PFSK-1 (cell line): ENCODE data around the gene SETX.

Experiments
- FOXP2 ChIP-seq: optimal IDR thresholded peaks from 2 replicates; pipeline ENCODE3; 2011; ENCODE audit warnings: borderline replicate concordance, control low read depth, inconsistent platforms; ENCODE audit not compliant: insufficient read depth; ENCODE audit errors: extremely low read length, extremely low read depth
- POLR2AphosphoS5 ChIP-seq: IDR thresholded peaks from 2 replicates; pipeline ENCODE4 v1.6.1; 2012; ENCODE audit warnings: low read depth, mild to moderate bottlenecking, control low read depth, low read length, moderate library complexity
- REST ChIP-seq, 2 experiments: IDR thresholded peaks; 2 replicates each; pipeline versions ENCODE4 v1.6.1 to v1.8.0; 2011 to 2012; ENCODE audit warnings: low read depth in 2 of 2, low read length in 2 of 2, control low read depth in 1 of 2, inconsistent platforms in 1 of 2, mild to moderate bottlenecking in 1 of 2, moderate library complexity in 1 of 2; ENCODE audit not compliant: insufficient read depth in 1 of 2
- SIN3A ChIP-seq: IDR thresholded peaks from 2 replicates; pipeline ENCODE4 v1.6.1; 2012; ENCODE audit warnings: mild to moderate bottlenecking, low read length, moderate library complexity, borderline replicate concordance; ENCODE audit not compliant: insufficient read depth
- TAF1 ChIP-seq: IDR thresholded peaks from 2 replicates; pipeline ENCODE4 v1.6.1; 2012; ENCODE audit warnings: low read length, control low read depth, borderline replicate concordance; ENCODE audit not compliant: insufficient read depth

The SETX gene

GRCh38 chr9:132288361-132288760, 66.4 kb downstream of the SETX start:
- no peak for TF ChIP-seq FOXP2

- TF ChIP-seq REST (IDR thresholded peaks at IDR 0.05; ENCODE audit: insufficient read depth in 1 of 2, low read depth in 2 of 2, low read length in 2 of 2) (no peak), TAF1 (no peak), SIN3A (no peak), POLR2AphosphoS5 (no peak), FOXP2 (no peak)
These were observed 67.5 kb downstream of the SETX start for GRCh38 chr9:132287256-132287760.

GRCh38 chr9:132283863-132284262, 70.9 kb downstream of the SETX start:
- TF ChIP-seq REST (IDR thresholded peaks at IDR 0.05; ENCODE audit: insufficient read depth in 1 of 2, low read depth in 2 of 2, low read length in 2 of 2) (no peak), FOXP2 (no peak), SIN3A (no peak), TAF1 (no peak), POLR2AphosphoS5 (no peak)

GRCh38 chr9:132283165-132283564, 71.6 kb downstream of the SETX start:
- TF ChIP-seq POLR2AphosphoS5 (no peak), FOXP2 (no peak), SIN3A (no peak)

GRCh38 chr9:132274861-132275260, 79.9 kb downstream of the SETX start:
- TF ChIP-seq TAF1, result no peak
- no peak for TF ChIP-seq REST (IDR thresholded peaks at IDR 0.05; ENCODE audit: insufficient read depth in 1 of 2, low read depth in 2 of 2, low read length in 2 of 2)
- TF ChIP-seq FOXP2, result no peak
- TF ChIP-seq SIN3A, result no peak
- no peak for TF ChIP-seq POLR2AphosphoS5

- TF ChIP-seq TAF1, result no peak
- TF ChIP-seq POLR2AphosphoS5, result no peak
- TF ChIP-seq REST (IDR thresholded peaks at IDR 0.05; ENCODE audit: insufficient read depth in 1 of 2, low read depth in 2 of 2, low read length in 2 of 2), result no peak
- no peak for TF ChIP-seq FOXP2
- TF ChIP-seq SIN3A, result no peak
These were observed 85.9 kb downstream of the SETX start for GRCh38 chr9:132268725-132269352.
